MCF 10A (cell line): ENCODE measurements around the gene KCNG2. TPM values are rescaled to one million over a fixed set of nuclear protein-coding genes. Genes with fewer than 3 reads are reported as not detected.

ENCODE experiments used
- BruUV-seq: library from RNA; stranded (reverse); fragments of 400-500 nt; replicated peaks from 2 replicates; lab custom pipeline; 2021; lab: Mats Ljungman, UMichigan
- CTCF ChIA-PET: fragments of 300-600 bp; sonication (Branson Sonifier 250); formaldehyde crosslinking; extraction: SDS; loops from one replicate; lab custom pipeline; 2021; ENCODE audit warnings: antibody characterized with exemption, inconsistent platforms; lab: Yijun Ruan, JAX
- POLR2A ChIA-PET: fragments of 300-600, 350-650 bp; sonication (Branson Sonifier 250); formaldehyde crosslinking; extraction: SDS; loops from one replicate; lab custom pipeline; 2020; ENCODE audit warnings: antibody characterized with exemption, inconsistent platforms; lab: Yijun Ruan, JAX
- DNase-seq: peaks from one replicate; pipeline ENCODE4 v3.0.0-alpha.2; 2018; ENCODE audit not compliant: unreplicated experiment
- H3K27ac Mint-ChIP-seq: one replicate; pipeline ENCODE4 v1.8.0; 2022; ENCODE audit warnings: mild to moderate bottlenecking, low read depth, mixed read lengths; ENCODE audit not compliant: unreplicated experiment
- H3K27me3 Mint-ChIP-seq: one replicate; pipeline ENCODE4 v1.8.0; 2022; ENCODE audit warnings: mixed read lengths; ENCODE audit not compliant: insufficient read depth, unreplicated experiment
- H3K36me3 Mint-ChIP-seq: one replicate; pipeline ENCODE4 v1.8.0; 2022; ENCODE audit warnings: mild to moderate bottlenecking, moderate library complexity, mixed read lengths; ENCODE audit not compliant: insufficient read depth, unreplicated experiment
- H3K4me1 Mint-ChIP-seq: one replicate; pipeline ENCODE4 v1.8.0; 2022; ENCODE audit warnings: mixed read lengths; ENCODE audit not compliant: insufficient read depth, unreplicated experiment
- H3K4me3 Mint-ChIP-seq: one replicate; pipeline ENCODE4 v1.8.0; 2022; ENCODE audit warnings: mild to moderate bottlenecking, moderate library complexity, mixed read lengths; ENCODE audit not compliant: unreplicated experiment
- H3K9me3 Mint-ChIP-seq: one replicate; pipeline ENCODE4 v1.8.0; 2022; ENCODE audit warnings: mixed read lengths; ENCODE audit not compliant: unreplicated experiment
- CTCF ChIP-seq: fragments of 200-600 bp; IDR thresholded peaks from one replicate; pipeline ENCODE4 v1.8.0; 2022; ENCODE audit warnings: antibody characterized with exemption, mild to moderate bottlenecking; ENCODE audit not compliant: unreplicated experiment
- intact Hi-C: fragments of 100-400 bp; cut with micrococcal nuclease; formaldehyde crosslinking; loops from 2 replicates; pipeline ENCODE4 v1.14.1; 2022
- total RNA-seq: library from RNA; stranded (reverse); gene quantifications from 2 replicates; pipeline ENCODE4 v1.2.3, GENCODE V29; 2022

KCNG2 gene
- total RNA-seq, 1 experiment from 2014 or later: not detected

GRCh38 chr18:79814373-79814772 lies 16.6 kb downstream of the KCNG2 start:
- BruUV-seq: no TSS peak

GRCh38 chr18:79815657-79816056 lies 17.9 kb downstream of the KCNG2 start:
- POLR2A ChIA-PET: no interaction called here
- no peak overlapping the region for H3K4me3 Mint-ChIP-seq
- H3K9me3 Mint-ChIP-seq: peaks cover 11% of the 10 kb centered on the region
- DNase-seq: no peak
- H3K27ac Mint-ChIP-seq: no peak overlapping the region
- CTCF ChIA-PET: interaction anchor here (0.6 kb wide), 1 partner anchor 170 kb away, joined by 4 read pairs; no protein-coding TSS in a partner anchor
- no peaks in the 10 kb centered on the region for H3K4me1 Mint-ChIP-seq
- H3K27me3 Mint-ChIP-seq: no peaks in the 10 kb centered on the region
- TF ChIP-seq CTCF: no peak
- BruUV-seq: no TSS peak
- no peaks in the 10 kb centered on the region for H3K36me3 Mint-ChIP-seq
- intact Hi-C loops: no loop called here

More at GRCh38 chr18:79814373-79814772, 16.6 kb downstream of the KCNG2 start:
- H3K9me3 Mint-ChIP-seq: peaks cover 11% of the 10 kb centered on the region
- intact Hi-C loops: no loop called here
- H3K27ac Mint-ChIP-seq: no peak overlapping the region
- TF ChIP-seq CTCF: no peak
- DNase-seq: no peak
- H3K36me3 Mint-ChIP-seq: no peaks in the 10 kb centered on the region
- ChIA-PET CTCF (no interaction called here), POLR2A (no interaction called here)
- H3K4me3 Mint-ChIP-seq: no peak overlapping the region
- H3K4me1 Mint-ChIP-seq: no peaks in the 10 kb centered on the region
- no peaks in the 10 kb centered on the region for H3K27me3 Mint-ChIP-seq

GRCh38 chr18:79816092-79816491 lies 18.4 kb downstream of the KCNG2 start:
- peaks cover 11% of the 10 kb centered on the region for H3K9me3 Mint-ChIP-seq
- TF ChIP-seq CTCF: no peak
- no peak overlapping the region for H3K27ac Mint-ChIP-seq
- intact Hi-C loops: no loop called here
- no peaks in the 10 kb centered on the region for H3K4me1 Mint-ChIP-seq
- no peaks in the 10 kb centered on the region for H3K36me3 Mint-ChIP-seq
- H3K4me3 Mint-ChIP-seq: no peak overlapping the region
- no TSS peak for BruUV-seq
- POLR2A ChIA-PET: no interaction called here
- no peaks in the 10 kb centered on the region for H3K27me3 Mint-ChIP-seq
- CTCF ChIA-PET: no interaction called here
- no peak for DNase-seq

- H3K9me3 Mint-ChIP-seq: peaks cover 3% of the 10 kb centered on the region
- H3K4me1 Mint-ChIP-seq: no peaks in the 10 kb centered on the region
- POLR2A ChIA-PET: no interaction called here
- no peak overlapping the region for H3K4me3 Mint-ChIP-seq
- H3K36me3 Mint-ChIP-seq: no peaks in the 10 kb centered on the region
- no peak for TF ChIP-seq CTCF
- no peak for DNase-seq
- CTCF ChIA-PET: no interaction called here
- BruUV-seq: no TSS peak
- no peaks in the 10 kb centered on the region for H3K27me3 Mint-ChIP-seq
- H3K27ac Mint-ChIP-seq: no peak overlapping the region
- intact Hi-C loops: no loop called here
These were observed 19.4 kb downstream of the KCNG2 start for GRCh38 chr18:79816981-79817606.
